Colonic mucosa (tissue), 4 donors: ENCODE measurements around the gene PLCB1. TPM values are rescaled to one million over a fixed set of nuclear protein-coding genes. Genes with fewer than 3 reads are reported as not detected.

Experiments used
- DNase-seq: peaks from one replicate; pipeline ENCODE4 v3.0.0-alpha.2; 2020
- H3K27ac ChIP-seq: fragments of 200-600 bp; one replicate; pipeline ENCODE4 v1.8.0; 2021
- H3K27me3 ChIP-seq: fragments of 200-600 bp; one replicate; pipeline ENCODE4 v1.8.0; 2021
- H3K36me3 ChIP-seq: fragments of 200-600 bp; one replicate; pipeline ENCODE4 v1.8.0; 2021
- H3K4me1 ChIP-seq: fragments of 200-600 bp; one replicate; pipeline ENCODE4 v1.8.0; 2021; ENCODE audit warnings: mild to moderate bottlenecking
- H3K4me3 ChIP-seq: fragments of 200-600 bp; one replicate; pipeline ENCODE4 v1.8.0; 2021
- H3K9ac ChIP-seq, 2 donors: one replicate each; pipeline ENCODE4 v1.7.0; 2013; ENCODE audit warnings: control low read depth in 2 of 2, low read depth in 2 of 2, low read length in 2 of 2
- H3K9me3 ChIP-seq: fragments of 200-600 bp; one replicate; pipeline ENCODE4 v1.8.0; 2021
- CTCF ChIP-seq: fragments of 200-600 bp; IDR thresholded peaks from one replicate; pipeline ENCODE4 v1.8.0; 2022; ENCODE audit warnings: antibody characterized with exemption, mild to moderate bottlenecking
- intact Hi-C: fragments of 100-400 bp; cut with DNase I; formaldehyde crosslinking; loops from one replicate; pipeline ENCODE4 v1.14.1; 2022
- total RNA-seq, 2 donors: library from RNA; stranded (reverse); fragmentation: NEBNext Ultra II Directional in 1 of 2; extraction: Animal tissue kit (Norgen Biotek cat#: 25700) in 1 of 2; gene quantifications; one replicate each; pipeline ENCODE4 v1.2.1, GENCODE V29; 2021
- donor health status: healthy.
- donor health status: DM: no; HTN: no; CAD: no.
- donor health status: DM: no; HTN: no; CAD: no.

The PLCB1 gene
- total RNA-seq, 2 donors from 2014 or later = 8.3 to 9.6 TPM

- Histone ChIP-seq H3K4me3 (no peak overlapping the region), H3K9me3 (no peaks in the 10 kb centered on the region), H3K9ac (no peak overlapping the region), H3K36me3 (no peaks in the 10 kb centered on the region), H3K4me1 (no peaks in the 10 kb centered on the region), H3K27ac (no peak overlapping the region), H3K27me3 (no peaks in the 10 kb centered on the region)
- intact Hi-C loops = no loop called here
- no peak for DNase-seq
- TF ChIP-seq CTCF = no peak
Measured at GRCh38 chr20:8476021-8476420, 344.0 kb downstream of the PLCB1 start.

GRCh38 chr20:8480597-8480996 is 348.5 kb downstream of the PLCB1 start:
- Histone ChIP-seq H3K9me3 (no peaks in the 10 kb centered on the region), H3K4me3 (no peak overlapping the region), H3K36me3 (no peaks in the 10 kb centered on the region), H3K27ac (no peak overlapping the region), H3K4me1 (no peaks in the 10 kb centered on the region), H3K27me3 (no peaks in the 10 kb centered on the region), H3K9ac (no peak overlapping the region)
- DNase-seq = no peak
- intact Hi-C loops = no loop called here
- TF ChIP-seq CTCF = no peak

- Histone ChIP-seq H3K36me3 (no peaks in the 10 kb centered on the region), H3K9ac (no peak overlapping the region), H3K27me3 (no peaks in the 10 kb centered on the region), H3K4me1 (no peaks in the 10 kb centered on the region), H3K9me3 (no peaks in the 10 kb centered on the region), H3K27ac (no peak overlapping the region), H3K4me3 (no peak overlapping the region)
- TF ChIP-seq CTCF = no peak
- intact Hi-C loops = no loop called here
- DNase-seq = no peak
Measured at GRCh38 chr20:8487696-8488095, 355.6 kb downstream of the PLCB1 start.

- Histone ChIP-seq H3K4me1 (no peaks in the 10 kb centered on the region), H3K27me3 (no peaks in the 10 kb centered on the region), H3K27ac (no peak overlapping the region), H3K9me3 (no peaks in the 10 kb centered on the region), H3K9ac (no peak overlapping the region), H3K36me3 (no peaks in the 10 kb centered on the region), H3K4me3 (no peak overlapping the region)
- DNase-seq = no peak
- intact Hi-C loops = no loop called here
- no peak for TF ChIP-seq CTCF
Measured at GRCh38 chr20:8489094-8489883, 357.2 kb downstream of the PLCB1 start.

GRCh38 chr20:8490076-8490830 is 358.2 kb downstream of the PLCB1 start:
- H3K27me3 ChIP-seq = no peaks in the 10 kb centered on the region
- intact Hi-C loops = no loop called here
- no peak overlapping the region for H3K27ac ChIP-seq
- no peak for DNase-seq
- no peaks in the 10 kb centered on the region for H3K9me3 ChIP-seq
- no peak overlapping the region for H3K4me3 ChIP-seq
- H3K9ac ChIP-seq = no peak overlapping the region
- no peaks in the 10 kb centered on the region for H3K4me1 ChIP-seq
- no peak for TF ChIP-seq CTCF
- no peaks in the 10 kb centered on the region for H3K36me3 ChIP-seq
